ENCODE measurements around the gene WNT3.

The WNT3 gene

GRCh38 chr17:46818316-46818928 lies at the start of gene WNT3:
Gene WNT3 (minus strand): TSS chr17:46818692. CDS start chr17:46818597, 95 bp downstream.
- no peaks in the 10 kb centered on the region for H3K36me3 Mint-ChIP-seq (ENCODE audit: low read depth)
- no peaks in the 10 kb centered on the region for H3K9me3 Mint-ChIP-seq
- peaks cover 77% of the 10 kb centered on the region for H3K27me3 Mint-ChIP-seq
- H3K27ac Mint-ChIP-seq = no peak within 1 kb of the TSS
- H3K4me1 Mint-ChIP-seq (ENCODE audit: low read depth) = peaks cover 16% of the 10 kb centered on the region
- H3K4me3 Mint-ChIP-seq = peak within 1 kb of the TSS; percentile 71

GRCh38 chr17:46866747-46867146 lies 48.3 kb upstream of the WNT3 start:
- Mint-ChIP-seq H3K27me3 (peaks cover 10% of the 10 kb centered on the region), H3K27ac (no peak overlapping the region), H3K36me3 (ENCODE audit: low read depth) (no peaks in the 10 kb centered on the region), H3K4me3 (no peak overlapping the region), H3K9me3 (no peaks in the 10 kb centered on the region), H3K4me1 (ENCODE audit: low read depth) (no peaks in the 10 kb centered on the region)

GRCh38 chr17:46866325-46866724 lies 47.8 kb upstream of the WNT3 start:
- Mint-ChIP-seq H3K9me3 (no peaks in the 10 kb centered on the region), H3K27ac (no peak overlapping the region), H3K27me3 (peaks cover 10% of the 10 kb centered on the region), H3K4me3 (no peak overlapping the region), H3K36me3 (ENCODE audit: low read depth) (no peaks in the 10 kb centered on the region), H3K4me1 (ENCODE audit: low read depth) (no peaks in the 10 kb centered on the region)

- no peaks in the 10 kb centered on the region for H3K9me3 Mint-ChIP-seq
- peaks cover 10% of the 10 kb centered on the region for H3K27me3 Mint-ChIP-seq
- no peaks in the 10 kb centered on the region for H3K4me1 Mint-ChIP-seq (ENCODE audit: low read depth)
- H3K4me3 Mint-ChIP-seq = no peak overlapping the region
- no peaks in the 10 kb centered on the region for H3K36me3 Mint-ChIP-seq (ENCODE audit: low read depth)
- H3K27ac Mint-ChIP-seq = no peak overlapping the region
These were observed 46.6 kb upstream of the WNT3 start for GRCh38 chr17:46865100-46865499.

GRCh38 chr17:46863383-46864121 lies 45.1 kb upstream of the WNT3 start:
- H3K27me3 Mint-ChIP-seq = peaks cover 10% of the 10 kb centered on the region
- no peak overlapping the region for H3K27ac Mint-ChIP-seq
- H3K36me3 Mint-ChIP-seq (ENCODE audit: low read depth) = no peaks in the 10 kb centered on the region
- no peak overlapping the region for H3K4me3 Mint-ChIP-seq
- no peaks in the 10 kb centered on the region for H3K4me1 Mint-ChIP-seq (ENCODE audit: low read depth)
- H3K9me3 Mint-ChIP-seq = no peaks in the 10 kb centered on the region

GRCh38 chr17:46862949-46863348 lies 44.5 kb upstream of the WNT3 start:
- Mint-ChIP-seq H3K4me1 (ENCODE audit: low read depth) (no peaks in the 10 kb centered on the region), H3K27ac (no peak overlapping the region), H3K27me3 (peaks cover 12% of the 10 kb centered on the region), H3K36me3 (ENCODE audit: low read depth) (no peaks in the 10 kb centered on the region), H3K4me3 (no peak overlapping the region), H3K9me3 (no peaks in the 10 kb centered on the region)

GRCh38 chr17:46859996-46860395 lies 41.5 kb upstream of the WNT3 start:
- Mint-ChIP-seq H3K9me3 (no peaks in the 10 kb centered on the region), H3K36me3 (ENCODE audit: low read depth) (no peaks in the 10 kb centered on the region), H3K27ac (no peak overlapping the region), H3K4me3 (no peak overlapping the region), H3K27me3 (peaks cover 23% of the 10 kb centered on the region), H3K4me1 (ENCODE audit: low read depth) (no peaks in the 10 kb centered on the region)

GRCh38 chr17:46857600-46857999 lies 39.1 kb upstream of the WNT3 start:
- H3K27ac Mint-ChIP-seq = no peak overlapping the region
- H3K4me3 Mint-ChIP-seq = no peak overlapping the region
- peaks cover 42% of the 10 kb centered on the region for H3K27me3 Mint-ChIP-seq
- no peaks in the 10 kb centered on the region for H3K36me3 Mint-ChIP-seq (ENCODE audit: low read depth)
- H3K4me1 Mint-ChIP-seq (ENCODE audit: low read depth) = no peaks in the 10 kb centered on the region
- no peaks in the 10 kb centered on the region for H3K9me3 Mint-ChIP-seq

GRCh38 chr17:46854948-46855347 lies 36.5 kb upstream of the WNT3 start:
- H3K27ac Mint-ChIP-seq = no peak overlapping the region
- no peaks in the 10 kb centered on the region for H3K9me3 Mint-ChIP-seq
- peaks cover 59% of the 10 kb centered on the region for H3K27me3 Mint-ChIP-seq
- no peak overlapping the region for H3K4me3 Mint-ChIP-seq
- no peaks in the 10 kb centered on the region for H3K36me3 Mint-ChIP-seq (ENCODE audit: low read depth)
- H3K4me1 Mint-ChIP-seq (ENCODE audit: low read depth) = peaks cover 3% of the 10 kb centered on the region

- Mint-ChIP-seq H3K4me1 (ENCODE audit: low read depth) (peaks cover 3% of the 10 kb centered on the region), H3K36me3 (ENCODE audit: low read depth) (no peaks in the 10 kb centered on the region), H3K4me3 (no peak overlapping the region), H3K27me3 (peaks cover 62% of the 10 kb centered on the region), H3K9me3 (no peaks in the 10 kb centered on the region), H3K27ac (no peak overlapping the region)
These were observed 36.0 kb upstream of the WNT3 start for GRCh38 chr17:46854515-46854914.

- Mint-ChIP-seq H3K4me1 (ENCODE audit: low read depth) (peaks cover 3% of the 10 kb centered on the region), H3K36me3 (ENCODE audit: low read depth) (no peaks in the 10 kb centered on the region), H3K27ac (no peak overlapping the region), H3K27me3 (peaks cover 66% of the 10 kb centered on the region), H3K9me3 (no peaks in the 10 kb centered on the region), H3K4me3 (no peak overlapping the region)
These were observed 35.5 kb upstream of the WNT3 start for GRCh38 chr17:46853896-46854444.

- H3K36me3 Mint-ChIP-seq (ENCODE audit: low read depth) = no peaks in the 10 kb centered on the region
- H3K4me1 Mint-ChIP-seq (ENCODE audit: low read depth) = peaks cover 3% of the 10 kb centered on the region
- no peak within 1 kb of the TSS for H3K27ac Mint-ChIP-seq
- H3K4me3 Mint-ChIP-seq = peak within 1 kb of the TSS; percentile 61
- H3K9me3 Mint-ChIP-seq = no peaks in the 10 kb centered on the region
- H3K27me3 Mint-ChIP-seq = peaks cover 70% of the 10 kb centered on the region
These were observed 32.7 kb upstream of the WNT3 start, which contains the start of gene WNT9B for GRCh38 chr17:46851029-46851741. Gene WNT9B (plus strand): TSS chr17:46851583. CDS start chr17:46851639, 56 bp downstream.

GRCh38 chr17:46850688-46851028 lies 32.2 kb upstream of the WNT3 start:
- H3K27ac Mint-ChIP-seq = no peak overlapping the region

GRCh38 chr17:46848534-46848933 lies 30.0 kb upstream of the WNT3 start:
- Mint-ChIP-seq H3K27ac (no peak overlapping the region), H3K4me1 (ENCODE audit: low read depth) (peaks cover 3% of the 10 kb centered on the region), H3K36me3 (ENCODE audit: low read depth) (peaks cover under 1% of the 10 kb centered on the region), H3K27me3 (peaks cover 57% of the 10 kb centered on the region), H3K9me3 (peaks cover under 1% of the 10 kb centered on the region), H3K4me3 (no peak overlapping the region)

More at GRCh38 chr17:46850688-46851028, 32.2 kb upstream of the WNT3 start:
- no peaks in the 10 kb centered on the region for H3K9me3 Mint-ChIP-seq
- no peaks in the 10 kb centered on the region for H3K36me3 Mint-ChIP-seq (ENCODE audit: low read depth)
- H3K27me3 Mint-ChIP-seq = peaks cover 71% of the 10 kb centered on the region
- H3K4me1 Mint-ChIP-seq (ENCODE audit: low read depth) = peaks cover 3% of the 10 kb centered on the region
- H3K4me3 Mint-ChIP-seq = no peak overlapping the region
